H1 (cell line): Measurements from ENCODE around the gene SPINT2. TPM values are rescaled to one million over a fixed set of nuclear protein-coding genes. Genes with fewer than 3 reads are reported as not detected.

Experiments used
- ATF2 ChIP-seq: IDR thresholded peaks from 2 replicates; pipeline ENCODE4 v1.6.1; 2012; ENCODE audit warnings: low read length, inconsistent platforms
- BACH1 ChIP-seq: IDR thresholded peaks from 2 replicates; pipeline ENCODE4 v1.6.1; 2012; ENCODE audit warnings: low read length, improper control_type of control experiment
- KDM1A ChIP-seq: fragments of 200-600, 300-600 bp; sonication (generic); IDR thresholded peaks from 2 replicates; pipeline ENCODE4 v1.7.1; 2016; ENCODE audit warnings: mild to moderate bottlenecking, low read length, borderline replicate concordance
- SIRT6 ChIP-seq: IDR thresholded peaks from one replicate; pipeline ENCODE4 v1.7.1; 2012; ENCODE audit warnings: low read length, inconsistent platforms
- SP2 ChIP-seq: IDR thresholded peaks from 2 replicates; pipeline ENCODE4 v1.6.1; 2012; ENCODE audit warnings: mild to moderate bottlenecking, low read length, inconsistent platforms
- polyA plus RNA-seq, 7 experiments: library from polyadenylated mRNA; depleted of rRNA in 3 of 7; stranded (reverse) in 5 of 7; unstranded in 2 of 7; fragments of >200 nt in 5 of 7; fragments of 200-250 nt in 2 of 7; gene quantifications; 1 replicate in 5 of 7; 2 replicates in 1 of 7; 4 replicates in 1 of 7; pipeline versions ENCODE4 v1.2.1 to v1.2.3, GENCODE V29; 2011 to 2013; ENCODE audit warnings: missing spikeins in 2 of 7, mixed read lengths in 2 of 7
- total RNA-seq: library from RNA; stranded (reverse); fragmentation: NEBNext Ultra II Directional; extraction: Animal tissue kit (Norgen Biotek cat#: 25700); gene quantifications from 2 replicates; pipeline ENCODE4 v1.2.1, GENCODE V29; 2021

Gene SPINT2
- total and polyA plus RNA-seq, 2 of the 8 experiments (the other 6 are each of a cell fraction or from before 2014, with no cell fraction given): 294 to 296 TPM

GRCh38 chr19:38252941-38253691 is 11.3 kb upstream of the SPINT2 start (continued):
- TF ChIP-seq SP2: no peak
- TF ChIP-seq SIRT6: no peak
- no peak for TF ChIP-seq BACH1
- no peak for TF ChIP-seq KDM1A
- TF ChIP-seq ATF2: no peak
